Measurements from ENCODE around the gene DNAJB13.

GRCh38 chr11:73989156-73989555 lies 38.3 kb downstream of the DNAJB13 start:
- TF ChIP-seq ZNF664 (tag by site-specific recombination; IDR thresholded peaks at IDR 0.05) (no peak), CTCF (tag by site-specific recombination; IDR thresholded peaks at IDR 0.05) (no peak), ZNF175 (tag by site-specific recombination; IDR thresholded peaks at IDR 0.05) (no peak), ZBTB17 (tag by site-specific recombination; IDR thresholded peaks at IDR 0.05) (no peak), ZNF48 (tag by site-specific recombination; IDR thresholded peaks at IDR 0.05) (no peak)

All from HEK293 (cell line).